ENCODE measurements around the gene SAP25. TPM values are rescaled to one million over a fixed set of nuclear protein-coding genes. Genes with fewer than 3 reads are reported as not detected.
A peak's percentile ranks its signal among the peaks of the same experiment; 100 is the strongest.

Gene SAP25
- total RNA-seq, 1 experiment from 2014 or later: 4.4 TPM

DNA sequence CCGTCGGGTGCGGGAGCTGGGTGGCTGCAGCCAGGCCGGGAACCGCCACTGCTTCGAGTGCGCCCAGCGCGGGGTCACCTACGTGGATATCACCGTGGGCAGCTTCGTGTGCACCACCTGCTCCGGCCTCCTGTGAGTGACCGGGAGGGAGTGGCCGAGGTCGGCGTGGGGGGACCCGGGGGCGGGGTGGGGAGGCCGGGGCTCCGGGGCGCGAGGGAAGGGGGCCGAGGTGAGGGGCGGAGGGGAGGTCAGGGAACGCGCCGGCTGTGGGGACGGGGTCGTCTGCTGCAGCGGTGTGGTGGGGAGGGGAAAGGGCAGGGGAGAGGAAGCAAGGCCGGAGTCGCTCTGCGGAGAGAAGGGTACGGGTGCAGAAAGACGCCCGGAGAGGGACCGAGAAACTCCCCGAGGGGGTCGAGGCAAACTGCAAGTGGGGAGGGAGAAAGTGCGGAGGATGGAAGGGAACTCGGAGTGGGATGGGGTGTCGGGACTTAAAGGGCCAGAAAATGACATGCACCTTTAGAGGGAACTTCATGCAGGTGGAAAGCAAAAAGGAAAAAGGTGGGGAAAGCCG is 34.2 kb downstream of the SAP25 start:
- Histone ChIP-seq H3K4me1 (ENCODE audit: control insufficient read depth in 1 of 2, insufficient read depth in 2 of 2, low read length in 2 of 2) (peaks cover 24 to 32% of the 10 kb centered on the region in 2 experiments), H3K9me2 (ENCODE audit: insufficient read depth) (no peaks in the 10 kb centered on the region), H3K9me3 (ENCODE audit: control insufficient read depth in 1 of 2, insufficient read depth in 1 of 2, low read depth in 1 of 2, low read length in 2 of 2) (no peaks in the 10 kb centered on the region), H3K9ac (ENCODE audit: low read length) (peak overlapping the region; percentile 76), H2AFZ (ENCODE audit: low read depth, low read length, poor library complexity, severe bottlenecking) (no peak overlapping the region), H3K27me3 (ENCODE audit: insufficient read depth, low read length) (no peaks in the 10 kb centered on the region), H3K79me2 (ENCODE audit: insufficient read depth, low read length) (peaks cover 16% of the 10 kb centered on the region; the same call in 1 of the 2 replicates), H3K36me3 (ENCODE audit: control insufficient read depth in 1 of 2, insufficient read depth in 2 of 2, low read length in 2 of 2) (no peaks in the 10 kb centered on the region), H3K4me2 (ENCODE audit: low read length) (peak overlapping the region; percentile 95), H3K27ac (ENCODE audit: low read depth, low read length) (peak overlapping the region; percentile 42; the same call in 1 of the 2 replicates), H4K20me1 (ENCODE audit: insufficient read depth) (no peaks in the 10 kb centered on the region), H3K4me3 (replicated peaks in 1 of 2; ENCODE audit: low read depth in 1 of 2, low read length in 2 of 2) (peak overlapping the region; percentile 58 to 77)
- intact Hi-C loops (cut with micrococcal nuclease): no loop called here
- POLR2A ChIA-PET: interaction anchor here (1.0 to 1.4 kb wide), 2 partner anchors 47 to 110 kb away, joined by 3 to 5 read pairs; partner anchors contain the start of genes FBXO24, MEPCE and ZCWPW1
- CTCF ChIA-PET: interaction anchor here (0.6 to 1.2 kb wide), 4 partner anchors 20 to 256 kb away, joined by 3 to 4 read pairs (median 3); partner anchors contain the start of gene FBXO24
- ATAC-seq (no peak), DNase-seq (ENCODE audit: low read depth, low spot score) (no peak)
- RAD21 ChIA-PET (ENCODE audit: low non-redundant PET in 1 of 2, low total read pairs in 2 of 2, uncharacterized antibody in 2 of 2, unreplicated experiment in 2 of 2): interaction anchor here in 1 of 2 experiments (1.1 kb wide), 1 partner anchor 20 kb away, joined by 4 read pairs; no protein-coding TSS in a partner anchor
- peak; percentile 32; the same call in 1 of the 2 replicates for TF ChIP-seq ZFX (IDR thresholded peaks at IDR 0.05)
- no peak for TF ChIP-seq ZBTB33 (IDR thresholded peaks at IDR 0.05; ENCODE audit: extremely low read depth, insufficient replicate concordance, low read length)
- no peak for TF ChIP-seq EZH2 (IDR thresholded peaks at IDR 0.05)
- BruUV-seq (replicated peaks): no TSS peak

Data from HCT116 (cell line).